Rectal smooth muscle tissue (tissue), 1 donor: ENCODE data around the gene VRK2.
"Not testable (repeated sequence)": the region's sequence is repeated elsewhere in the genome, so short reads cannot be mapped to it uniquely, and the experiment has no call there.

Source experiments
- H3K27ac ChIP-seq: one replicate; pipeline ENCODE4 v1.7.0; 2013; ENCODE audit warnings: low read depth, low read length, inconsistent platforms
- H3K27me3 ChIP-seq: one replicate; pipeline ENCODE4 v1.7.0; 2013; ENCODE audit warnings: low read length; ENCODE audit not compliant: control insufficient read depth, insufficient read depth
- H3K36me3 ChIP-seq: one replicate; pipeline ENCODE4 v1.7.0; 2013; ENCODE audit warnings: low read length; ENCODE audit not compliant: control insufficient read depth, insufficient read depth
- H3K4me1 ChIP-seq: one replicate; pipeline ENCODE4 v1.7.0; 2013; ENCODE audit warnings: low read length; ENCODE audit not compliant: control insufficient read depth, insufficient read depth
- H3K4me3 ChIP-seq: one replicate; pipeline ENCODE4 v1.7.0; 2013; ENCODE audit warnings: low read length
- H3K9ac ChIP-seq: one replicate; pipeline ENCODE4 v1.7.0; 2013; ENCODE audit warnings: low read length

Gene VRK2

GRCh38 chr2:58130238-58130637 lies 83.6 kb downstream of the VRK2 start:
- Histone ChIP-seq H3K9ac (no peak overlapping the region), H3K36me3 (no peaks in the 10 kb centered on the region)

GRCh38 chr2:58131191-58132011 lies 84.8 kb downstream of the VRK2 start:
- Histone ChIP-seq H3K27ac (no peak overlapping the region), H3K4me3 (no peak overlapping the region), H3K27me3 (no peaks in the 10 kb centered on the region), H3K9ac (no peak overlapping the region), H3K36me3 (no peaks in the 10 kb centered on the region), H3K4me1 (peaks cover 7% of the 10 kb centered on the region)

More at GRCh38 chr2:58130238-58130637, 83.6 kb downstream of the VRK2 start:
- Histone ChIP-seq H3K4me3 (no peak overlapping the region), H3K27ac (no peak overlapping the region), H3K27me3 (no peaks in the 10 kb centered on the region), H3K4me1 (peaks cover 7% of the 10 kb centered on the region)

GRCh38 chr2:58133395-58133794 lies 86.8 kb downstream of the VRK2 start:
- Histone ChIP-seq H3K27me3 (no peaks in the 10 kb centered on the region), H3K27ac (no peak overlapping the region), H3K9ac (no peak overlapping the region), H3K4me3 (no peak overlapping the region), H3K4me1 (peaks cover 7% of the 10 kb centered on the region), H3K36me3 (no peaks in the 10 kb centered on the region)

GRCh38 chr2:58135861-58136260 lies 89.3 kb downstream of the VRK2 start:
- H3K4me3 ChIP-seq, result no peak overlapping the region
- no peak overlapping the region for H3K9ac ChIP-seq
- H3K4me1 ChIP-seq, result peaks cover 7% of the 10 kb centered on the region
- H3K27ac ChIP-seq, result no peak overlapping the region
- H3K36me3 ChIP-seq, result no peaks in the 10 kb centered on the region
- H3K27me3 ChIP-seq, result no peaks in the 10 kb centered on the region

DNA sequence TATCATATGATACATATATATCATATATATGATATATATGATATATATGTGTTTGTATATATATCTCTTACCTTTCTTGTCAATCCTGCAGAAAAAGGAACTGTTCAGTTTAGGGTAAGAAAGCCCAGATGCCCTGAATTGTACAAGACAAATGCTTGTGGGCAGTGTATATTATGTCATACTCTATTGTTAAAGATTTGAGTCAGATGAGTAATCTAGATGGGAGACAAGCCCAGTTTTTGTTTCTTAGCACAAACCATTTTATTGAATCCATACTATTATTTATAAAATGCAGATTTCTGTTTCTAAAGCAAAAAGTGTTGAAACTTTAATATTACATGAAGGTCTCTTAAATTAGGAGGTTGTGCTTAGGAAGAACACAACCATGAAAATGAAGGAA lies 90.6 kb downstream of the VRK2 start:
- Histone ChIP-seq H3K36me3 (no peaks in the 10 kb centered on the region), H3K9ac (no peak overlapping the region), H3K4me3 (no peak overlapping the region), H3K27ac (no peak overlapping the region), H3K27me3 (no peaks in the 10 kb centered on the region), H3K4me1 (no peaks in the 10 kb centered on the region)

- no peaks in the 10 kb centered on the region for H3K36me3 ChIP-seq
- H3K4me3 ChIP-seq, result no peak overlapping the region
- H3K27me3 ChIP-seq, result no peaks in the 10 kb centered on the region
- no peak overlapping the region for H3K27ac ChIP-seq
- no peaks in the 10 kb centered on the region for H3K4me1 ChIP-seq
- H3K9ac ChIP-seq, result no peak overlapping the region
Measured at GRCh38 chr2:58137856-58138255, 91.2 kb downstream of the VRK2 start.

GRCh38 chr2:58138396-58139030 lies 91.9 kb downstream of the VRK2 start:
- H3K9ac ChIP-seq, result no peak overlapping the region
- no peak overlapping the region for H3K4me3 ChIP-seq
- no peak overlapping the region for H3K27ac ChIP-seq
- H3K36me3 ChIP-seq, result no peaks in the 10 kb centered on the region
- no peaks in the 10 kb centered on the region for H3K27me3 ChIP-seq
- H3K4me1 ChIP-seq, result no peaks in the 10 kb centered on the region

GRCh38 chr2:58140508-58141072 lies 94.0 kb downstream of the VRK2 start:
- no peak overlapping the region for H3K9ac ChIP-seq
- no peaks in the 10 kb centered on the region for H3K36me3 ChIP-seq
- no peaks in the 10 kb centered on the region for H3K27me3 ChIP-seq
- H3K27ac ChIP-seq, result no peak overlapping the region
- H3K4me1 ChIP-seq, result no peaks in the 10 kb centered on the region
- no peak overlapping the region for H3K4me3 ChIP-seq

- H3K36me3 ChIP-seq, H3K4me1 ChIP-seq, H3K27me3 ChIP-seq: not testable (repeated sequence)
Measured at GRCh38 chr2:58145769-58146168, 99.2 kb downstream of the VRK2 start.

GRCh38 chr2:58146707-58147106 lies 100.1 kb downstream of the VRK2 start:
- Histone ChIP-seq H3K4me1 (no peaks in the 10 kb centered on the region), H3K27me3 (no peaks in the 10 kb centered on the region), H3K9ac (no peak overlapping the region), H3K4me3 (no peak overlapping the region), H3K36me3 (no peaks in the 10 kb centered on the region), H3K27ac (no peak overlapping the region)

More at GRCh38 chr2:58145769-58146168, 99.2 kb downstream of the VRK2 start:
- not testable (repeated sequence) for H3K4me3 ChIP-seq, H3K9ac ChIP-seq, H3K27ac ChIP-seq

DNA sequence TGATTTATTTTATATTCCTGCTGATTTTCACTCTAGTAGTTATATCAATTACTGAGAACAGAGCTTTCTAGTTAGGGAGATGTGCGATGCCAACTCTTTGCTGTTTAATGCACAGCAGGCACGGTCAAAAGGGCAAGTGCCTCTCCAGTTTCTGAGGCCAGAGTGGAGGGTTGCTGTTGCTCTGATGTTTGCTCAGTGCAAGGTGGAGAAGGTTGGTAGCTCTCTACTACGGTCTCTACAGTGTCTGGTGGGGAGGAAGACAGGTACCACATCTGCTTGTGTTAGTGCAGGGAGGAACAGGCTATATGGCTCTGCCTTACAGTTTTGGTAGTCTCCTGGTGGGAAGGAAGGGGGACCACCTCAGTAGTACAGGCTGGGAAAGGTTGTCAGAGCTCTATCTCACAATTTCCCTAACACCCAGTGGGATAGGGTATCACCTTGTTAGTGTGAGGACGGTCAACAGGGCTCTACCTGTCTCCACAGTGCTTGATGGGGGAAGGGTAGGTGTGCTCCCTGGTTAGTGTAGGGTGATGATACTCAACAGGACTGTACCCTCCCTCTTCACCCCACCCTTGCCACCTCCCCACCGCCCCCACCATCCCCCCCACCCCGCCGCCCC lies 108.7 kb downstream of the VRK2 start:
- H3K27ac ChIP-seq, result no peak overlapping the region
- H3K4me3 ChIP-seq, result no peak overlapping the region

DNA sequence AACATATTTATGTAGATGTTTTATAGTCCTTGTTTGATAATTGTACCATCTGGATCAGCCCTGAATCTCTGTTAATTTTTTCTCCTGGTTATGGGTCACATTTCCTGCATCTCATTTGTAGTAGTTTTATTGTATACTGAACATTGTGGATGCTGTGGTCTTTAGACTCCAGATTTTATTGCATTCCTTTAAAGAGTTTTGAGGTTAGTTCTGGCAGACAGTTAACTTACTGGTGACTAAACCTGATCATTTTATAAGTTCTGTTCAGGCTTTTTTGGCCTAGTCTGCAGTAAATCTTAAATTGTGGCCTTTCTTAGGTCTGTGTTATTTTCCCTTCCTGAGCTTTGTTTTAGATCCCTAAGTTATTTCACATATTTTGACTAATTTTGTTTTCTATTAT lies 110.2 kb downstream of the VRK2 start:
- Histone ChIP-seq H3K4me1 (no peaks in the 10 kb centered on the region), H3K27me3 (no peaks in the 10 kb centered on the region), H3K36me3 (no peaks in the 10 kb centered on the region), H3K9ac (no peak overlapping the region), H3K27ac (no peak overlapping the region), H3K4me3 (no peak overlapping the region)

More for the DNA sequence above, 108.7 kb downstream of the VRK2 start:
- Histone ChIP-seq H3K9ac (no peak overlapping the region), H3K4me1 (no peaks in the 10 kb centered on the region), H3K27me3 (no peaks in the 10 kb centered on the region), H3K36me3 (no peaks in the 10 kb centered on the region)
